Left kidney (tissue), 2 donors: ENCODE data around the gene RNF43. TPM values are rescaled to one million over a fixed set of nuclear protein-coding genes. Genes with fewer than 3 reads are reported as not detected.
"Not testable (repeated sequence)": the region's sequence is repeated elsewhere in the genome, so short reads cannot be mapped to it uniquely, and the experiment has no call there.

Experiments
- DNase-seq: peaks from one replicate; pipeline ENCODE4 v3.0.0-alpha.2; 2013
- polyA plus RNA-seq: library from polyadenylated mRNA; unstranded; fragments of 120-200 nt; gene quantifications from one replicate; pipeline ENCODE4 v1.2.1, GENCODE V29; 2013; ENCODE audit not compliant: insufficient read length

Gene RNF43
- polyA plus RNA-seq, 1 donor = 12.9 TPM

GRCh38 chr17:58410714-58411407 lies 6.5 kb downstream of the RNF43 start:
- DNase-seq = no peak

- no peak for DNase-seq
These were observed 7.9 kb downstream of the RNF43 start for GRCh38 chr17:58409432-58409831.

GRCh38 chr17:58403311-58403710 lies 14.0 kb downstream of the RNF43 start:
- DNase-seq = no peak

- DNase-seq = no peak
These were observed 14.7 kb downstream of the RNF43 start for GRCh38 chr17:58402679-58403078.

GRCh38 chr17:58402047-58402446 lies 15.3 kb downstream of the RNF43 start:
- DNase-seq = no peak

GRCh38 chr17:58401287-58401686 lies 16.0 kb downstream of the RNF43 start:
- no peak for DNase-seq

GRCh38 chr17:58400826-58401225 lies 16.5 kb downstream of the RNF43 start:
- no peak for DNase-seq

GRCh38 chr17:58399974-58400373 lies 17.4 kb downstream of the RNF43 start:
- no peak for DNase-seq

GRCh38 chr17:58398574-58399266 lies 18.6 kb downstream of the RNF43 start:
- DNase-seq = no peak

- DNase-seq = not testable (repeated sequence)
These were observed 19.9 kb downstream of the RNF43 start for GRCh38 chr17:58397421-58397820.

- no peak for DNase-seq
These were observed 21.2 kb downstream of the RNF43 start for GRCh38 chr17:58396173-58396572.

GRCh38 chr17:58394534-58395223 lies 22.7 kb downstream of the RNF43 start:
- DNase-seq = no peak

- DNase-seq = peak; percentile 84
These were observed 25.9 kb downstream of the RNF43 start for GRCh38 chr17:58391302-58391984.

- no peak for DNase-seq
These were observed 26.4 kb downstream of the RNF43 start for GRCh38 chr17:58390884-58391283.

- no peak for DNase-seq
These were observed 28.8 kb downstream of the RNF43 start for GRCh38 chr17:58388302-58389190.

- no peak for DNase-seq
These were observed 29.5 kb downstream of the RNF43 start for GRCh38 chr17:58387834-58388233.

GRCh38 chr17:58386708-58387107 lies 30.6 kb downstream of the RNF43 start:
- DNase-seq = no peak

GRCh38 chr17:58385359-58385899 lies 31.9 kb downstream of the RNF43 start:
- no peak for DNase-seq

GRCh38 chr17:58384897-58385296 lies 32.4 kb downstream of the RNF43 start:
- DNase-seq = no peak

GRCh38 chr17:58383892-58384462 lies 33.4 kb downstream of the RNF43 start:
- no peak for DNase-seq

GRCh38 chr17:58382872-58383242 lies 34.5 kb downstream of the RNF43 start:
- no peak for DNase-seq
